Stimulated activated CD4-positive, alpha-beta T cell treated with anti-CD3 and anti-CD28 coated beads, Interleukin-2, amount 100 ng/mL, for 24 hours (primary cell): ENCODE results near the gene NSUN6.

Experiments used
- DNase-seq, 2 donors: peaks; one replicate each; pipeline ENCODE4 v3.0.0-alpha.2; 2020

NSUN6 gene

DNA sequence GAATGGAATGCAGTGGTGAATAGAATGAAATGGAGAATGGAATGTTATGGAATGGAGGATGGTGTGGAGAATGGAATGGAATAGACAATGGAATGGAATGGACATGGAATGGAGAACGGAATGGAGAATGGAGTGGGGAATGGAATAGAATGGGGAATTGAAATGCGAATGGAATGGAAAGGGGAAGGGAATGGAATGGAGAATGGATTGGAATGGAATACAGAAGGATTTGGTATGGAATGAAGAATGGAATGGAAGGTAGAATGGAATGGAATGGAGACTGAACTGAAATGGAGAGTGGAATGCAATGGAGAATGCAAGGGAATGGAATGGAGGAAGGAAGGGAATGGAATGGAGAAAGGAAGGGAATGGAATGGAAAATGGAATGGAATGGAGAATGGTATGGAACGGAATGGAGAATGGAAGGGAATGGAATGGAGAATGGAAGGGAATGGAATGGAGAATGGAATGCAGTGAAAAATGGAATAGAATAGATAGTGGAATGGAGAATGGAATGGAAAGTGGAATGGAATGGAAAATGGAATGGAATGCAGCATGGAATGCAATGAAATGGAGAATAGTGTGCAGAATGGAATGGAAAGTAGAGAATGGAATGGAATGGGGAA lies 94.8 kb downstream of the NSUN6 start:
- no peak for DNase-seq

DNA sequence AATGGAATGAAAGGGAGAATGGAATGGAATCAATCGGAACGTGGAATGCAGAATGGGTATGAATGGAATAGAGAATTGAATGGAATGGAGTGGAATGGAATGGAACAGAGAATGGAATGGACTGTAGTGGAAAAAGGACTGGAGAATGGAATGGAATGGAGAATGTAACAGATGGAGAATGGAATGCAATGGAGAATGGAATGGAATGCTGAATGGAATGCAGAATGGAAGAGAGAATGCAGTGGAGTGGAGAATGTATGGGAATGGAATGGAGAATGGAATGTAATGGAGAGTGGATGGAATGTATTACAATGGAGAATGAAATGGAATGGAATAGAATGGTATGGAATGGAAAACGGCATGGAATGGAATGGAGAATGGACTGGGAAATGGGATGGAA lies 96.9 kb downstream of the NSUN6 start:
- no peak for DNase-seq

GRCh38 chr10:18551473-18551872 lies 99.9 kb downstream of the NSUN6 start:
- no peak for DNase-seq

GRCh38 chr10:18549105-18549504 lies 102.3 kb downstream of the NSUN6 start:
- no peak for DNase-seq

DNA sequence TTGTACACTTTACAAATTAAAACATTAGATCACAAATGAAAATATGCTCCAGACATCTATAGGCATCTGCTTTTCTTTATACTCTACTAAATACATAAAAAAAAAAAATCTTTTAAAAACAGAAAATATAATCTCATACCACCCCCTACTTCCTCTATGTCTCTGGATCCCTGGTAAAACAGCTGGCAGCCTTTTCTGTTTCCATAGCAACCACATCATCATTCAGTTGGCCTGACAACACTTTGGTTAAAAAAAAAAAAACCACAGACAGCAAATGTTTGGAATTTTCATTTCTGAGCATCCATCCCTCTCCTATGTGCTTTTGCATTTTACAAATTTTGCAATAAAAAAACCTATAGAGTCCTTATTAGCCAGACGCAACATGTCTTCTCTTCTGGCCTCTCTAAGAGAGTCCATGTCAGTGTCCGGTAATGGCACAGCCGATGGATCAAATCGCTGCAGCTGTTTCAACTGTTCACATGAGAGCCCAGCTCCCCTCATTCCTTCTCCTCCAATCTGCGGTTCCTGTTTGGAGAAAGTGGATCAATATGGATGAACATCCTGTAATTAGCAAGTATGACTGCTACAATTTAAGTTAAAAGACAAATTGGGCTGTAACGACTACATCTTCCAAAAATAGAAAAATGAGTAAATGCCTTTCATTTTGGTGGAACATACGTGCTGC lies 105.6 kb downstream of the NSUN6 start:
- no peak for DNase-seq

DNA sequence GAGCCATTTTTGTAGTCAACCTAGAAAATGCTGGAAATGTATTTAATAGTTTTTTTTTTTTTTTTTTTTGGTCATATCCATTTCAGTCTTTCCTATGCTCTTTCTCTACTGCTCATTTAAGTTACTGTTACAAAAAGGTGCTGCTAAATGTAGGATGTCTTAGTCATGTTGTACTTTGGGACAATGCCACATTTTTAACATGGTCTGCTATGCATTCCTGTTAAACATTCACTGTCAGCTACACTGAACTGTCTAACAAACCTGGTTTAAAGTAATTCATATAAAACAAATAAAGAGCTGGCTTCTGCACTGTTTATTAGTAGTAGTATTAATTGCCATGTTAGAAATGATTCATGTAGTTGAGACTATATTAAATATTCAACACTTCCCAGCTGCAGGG lies 108.6 kb downstream of the NSUN6 start:
- DNase-seq, result no peak

GRCh38 chr10:18540195-18540594 lies 111.2 kb downstream of the NSUN6 start:
- no peak for DNase-seq

DNA sequence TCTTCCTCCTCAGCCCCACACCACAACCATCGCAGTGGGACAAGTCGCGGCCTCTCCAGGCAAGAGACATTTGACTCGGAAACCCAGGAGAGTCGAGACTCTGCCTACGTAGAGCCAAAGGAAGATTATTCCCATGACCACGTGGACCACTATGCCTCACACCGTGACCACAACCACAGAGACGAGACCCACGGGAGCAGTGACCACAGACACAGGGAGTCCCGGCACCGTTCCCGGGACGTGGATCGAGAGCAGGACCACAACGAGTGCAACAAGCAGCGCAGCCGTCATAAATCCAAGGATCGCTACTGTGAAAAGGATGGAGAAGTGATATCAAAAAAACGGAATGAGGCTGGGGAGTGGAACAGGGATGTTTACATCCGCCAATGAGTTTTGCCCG lies 112.1 kb downstream of the NSUN6 start:
- no peak for DNase-seq

GRCh38 chr10:18533896-18534295 lies 117.5 kb downstream of the NSUN6 start:
- no peak for DNase-seq

DNA sequence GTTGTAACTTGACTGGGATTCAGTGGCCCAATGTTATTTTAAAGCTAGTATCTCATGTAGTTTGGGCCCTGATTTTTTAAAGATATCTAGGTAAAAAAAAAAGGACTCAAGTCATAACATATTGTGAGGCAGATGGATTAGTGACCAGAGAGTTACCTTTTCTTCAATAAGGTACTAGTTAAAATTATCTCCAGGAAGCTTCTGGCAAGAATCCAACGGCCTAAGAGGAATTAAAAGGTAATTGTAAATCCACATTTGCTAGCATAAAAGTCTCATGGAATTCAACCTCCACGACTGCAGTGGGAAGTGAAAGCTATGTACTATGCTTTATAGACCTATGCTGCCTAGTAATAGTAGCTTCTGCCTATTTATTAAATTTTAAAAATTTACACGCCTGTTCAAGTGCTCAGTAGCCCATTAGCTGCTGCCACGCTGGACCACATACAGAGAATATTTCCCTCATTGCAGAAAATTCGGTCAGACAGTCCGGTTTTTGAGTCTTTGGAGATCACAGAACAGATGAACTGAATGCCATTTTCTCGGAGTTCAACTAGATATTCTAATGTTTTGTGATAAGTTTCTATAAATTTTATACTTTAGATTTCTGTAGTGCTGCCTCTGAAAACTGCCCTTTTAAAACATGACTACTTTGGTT lies 118.4 kb downstream of the NSUN6 start:
- DNase-seq, result no peak

GRCh38 chr10:18528292-18528691 lies 123.1 kb downstream of the NSUN6 start:
- no peak for DNase-seq

GRCh38 chr10:18527687-18528086 lies 123.7 kb downstream of the NSUN6 start:
- DNase-seq, result no peak

DNA sequence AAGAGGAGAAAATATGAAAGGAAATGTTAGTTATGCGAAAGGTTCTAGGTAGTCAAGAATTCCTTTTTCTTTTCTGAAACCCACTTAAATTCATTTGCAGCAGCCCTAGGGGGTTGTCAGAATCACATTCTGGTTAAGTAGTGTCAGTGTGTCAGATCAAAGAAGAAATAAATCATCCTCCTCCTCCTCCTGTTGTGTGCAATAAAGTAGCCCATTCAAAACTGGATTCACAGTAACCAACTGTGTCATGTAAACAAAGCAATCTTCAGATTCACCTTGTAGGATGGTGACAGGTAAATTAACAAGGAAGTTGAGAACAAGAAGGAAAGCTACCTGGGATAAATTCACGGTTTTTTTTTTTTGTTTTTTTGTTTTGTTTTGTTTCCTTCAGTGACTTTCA lies 127.5 kb downstream of the NSUN6 start:
- no peak for DNase-seq

DNA sequence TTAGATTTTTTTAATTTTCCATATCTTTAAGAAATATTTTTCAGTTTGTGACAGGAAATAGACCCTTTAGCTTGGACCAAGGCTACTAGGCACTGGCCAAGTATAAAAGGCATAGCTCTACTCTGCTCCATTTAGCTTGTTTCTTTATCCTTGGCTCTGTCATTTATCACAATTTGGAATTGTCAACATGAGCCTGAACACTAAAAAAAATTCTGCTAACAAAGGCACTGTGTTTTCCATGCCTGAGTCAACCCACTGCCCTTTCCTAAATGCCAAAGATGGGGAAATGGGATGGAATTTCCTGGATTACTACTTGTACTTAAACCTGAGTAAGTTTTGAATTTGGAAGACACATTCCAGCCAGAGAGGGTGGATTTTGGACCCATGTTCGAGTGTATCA lies 128.4 kb downstream of the NSUN6 start:
- no peak for DNase-seq

DNA sequence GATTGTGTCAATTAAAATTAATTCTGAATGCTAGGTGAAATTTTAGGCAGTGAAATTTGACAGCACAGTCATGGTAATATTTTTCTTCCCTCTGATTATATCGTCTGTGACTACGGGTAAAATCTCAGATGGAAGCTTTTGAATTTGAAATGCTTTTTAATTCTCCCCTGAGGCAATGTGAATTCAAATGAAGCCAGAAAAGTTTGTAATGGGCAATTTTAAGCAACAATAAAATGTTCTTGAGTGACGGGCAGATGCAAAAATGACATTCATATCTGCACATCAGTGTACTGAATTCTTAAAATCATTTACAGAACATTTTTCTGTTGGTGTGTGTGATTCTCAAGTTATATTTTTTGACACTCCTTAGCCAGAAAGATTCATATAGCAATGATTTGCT lies 134.5 kb downstream of the NSUN6 start:
- no peak for DNase-seq

- no peak for DNase-seq
Observed at GRCh38 chr10:18514537-18514936, 136.8 kb downstream of the NSUN6 start.

GRCh38 chr10:18508587-18508986 lies 142.8 kb downstream of the NSUN6 start:
- DNase-seq, result no peak

GRCh38 chr10:18505456-18506118 lies 145.8 kb downstream of the NSUN6 start:
- DNase-seq, result no peak

- no peak for DNase-seq
Observed at GRCh38 chr10:18504161-18504560, 147.2 kb downstream of the NSUN6 start.

GRCh38 chr10:18501629-18502028 lies 149.8 kb downstream of the NSUN6 start:
- no peak for DNase-seq

- peak in 1 of 2 donors; percentile 1 for DNase-seq
Observed at GRCh38 chr10:18501198-18501597, 150.2 kb downstream of the NSUN6 start.

DNA sequence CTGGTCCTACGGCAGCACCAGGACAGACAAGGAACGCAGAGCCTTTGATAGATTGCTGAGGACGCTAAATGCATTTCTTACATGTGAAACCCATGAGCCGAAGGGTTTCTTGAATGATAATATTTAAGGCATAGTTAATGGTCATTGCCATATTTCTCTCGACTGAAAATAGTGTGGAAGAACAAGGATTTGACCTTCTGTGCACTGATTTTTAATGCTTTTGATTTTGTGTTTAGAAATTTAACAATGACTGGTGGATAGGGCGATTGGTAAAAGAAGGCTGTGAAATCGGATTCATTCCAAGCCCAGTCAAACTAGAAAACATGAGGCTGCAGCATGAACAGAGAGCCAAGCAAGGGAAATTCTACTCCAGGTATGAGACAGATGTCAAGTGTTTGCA lies 150.8 kb downstream of the NSUN6 start:
- no peak for DNase-seq

GRCh38 chr10:18498998-18499397 lies 152.4 kb downstream of the NSUN6 start:
- DNase-seq, result no peak

DNA sequence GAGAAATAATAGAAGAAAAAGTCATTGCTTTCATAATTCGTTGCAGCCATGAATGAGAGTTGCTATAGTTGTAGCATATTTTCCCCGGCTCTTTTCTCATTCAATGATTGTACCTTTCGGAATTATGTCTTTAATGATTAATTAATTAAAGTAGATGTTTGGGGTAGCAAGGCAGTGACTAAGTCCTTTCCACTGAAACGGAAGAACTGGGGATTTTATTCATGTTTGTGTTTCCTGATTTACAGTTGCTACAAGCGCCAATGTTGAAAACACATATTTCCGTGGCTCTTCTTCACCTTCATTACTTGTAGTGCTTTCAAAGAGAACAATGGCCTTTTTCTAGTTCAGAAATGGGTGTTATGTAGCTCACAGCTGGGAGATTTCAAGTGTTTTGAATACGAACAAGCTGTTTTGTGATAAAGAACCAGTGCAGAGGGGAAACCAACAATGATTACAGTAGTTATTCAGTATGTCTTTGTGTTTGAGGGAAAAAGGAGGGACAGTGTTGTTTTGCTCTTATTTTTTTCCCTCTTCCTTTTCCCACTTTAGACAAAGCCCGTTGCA lies 153.5 kb downstream of the NSUN6 start:
- no peak for DNase-seq
